CD4-positive, alpha-beta T cell (primary cell): ENCODE data around the gene CSRP1. TPM values are rescaled to one million over a fixed set of nuclear protein-coding genes. Genes with fewer than 3 reads are reported as not detected.

Experiments
- ATAC-seq: fragments of 200-7000 bp; cut with Tn5 transposase; one replicate; pipeline ENCODE4 v1.10.0; 2022; ENCODE audit warnings: mild to moderate bottlenecking; ENCODE audit not compliant: poor library complexity
- CTCF ChIA-PET: fragments of 350-600 bp; sonication (Branson Sonifier 250); formaldehyde crosslinking; loops from one replicate; lab custom pipeline; 2021; ENCODE audit warnings: antibody characterized with exemption, inconsistent platforms; lab: Charles Lee
- POLR2A ChIA-PET: fragments of 350-600 bp; sonication (Branson Sonifier 250); formaldehyde crosslinking; loops from one replicate; lab custom pipeline; 2021; ENCODE audit warnings: antibody characterized with exemption, inconsistent platforms; lab: Charles Lee
- DNase-seq, 14 experiments: peaks; one replicate each; pipeline ENCODE4 v3.0.0-alpha.2; 2013 to 2020; ENCODE audit warnings: mixed read lengths in 2 of 14
- H3K27ac ChIP-seq, 2 donors: one replicate each; pipeline versions ENCODE4 v1.5.1 to v1.7.0; 2013; ENCODE audit warnings: low read length in 2 of 2, low read depth in 1 of 2, mild to moderate bottlenecking in 1 of 2
- H3K27me3 ChIP-seq, 2 experiments: 1 replicate in 1 of 2; 2 replicates in 1 of 2; pipeline versions ENCODE4 v1.6.1 to v1.7.0; 2013; ENCODE audit warnings: low read length in 2 of 2, control low read depth in 1 of 2, mild to moderate bottlenecking in 1 of 2, moderate library complexity in 1 of 2; ENCODE audit not compliant: insufficient read depth in 2 of 2, control insufficient read depth in 1 of 2
- H3K36me3 ChIP-seq: one replicate; pipeline ENCODE4 v1.6.1; 2013; ENCODE audit warnings: low read length, control low read depth; ENCODE audit not compliant: insufficient read depth
- H3K4me1 ChIP-seq: one replicate; pipeline ENCODE4 v1.6.1; 2013; ENCODE audit warnings: low read length, control low read depth; ENCODE audit not compliant: insufficient read depth
- H3K4me3 ChIP-seq: one replicate; pipeline ENCODE4 v1.5.1; 2013; ENCODE audit warnings: mild to moderate bottlenecking, low read length, moderate library complexity
- H3K9me3 ChIP-seq, 2 experiments: 1 replicate in 1 of 2; 2 replicates in 1 of 2; pipeline versions ENCODE4 v1.6.1 to v1.7.0; 2013; ENCODE audit warnings: low read length in 2 of 2, mild to moderate bottlenecking in 2 of 2, control low read depth in 1 of 2, moderate library complexity in 1 of 2; ENCODE audit not compliant: control insufficient read depth in 1 of 2, insufficient read depth in 1 of 2
- H3K27ac Mint-ChIP-seq: one replicate; pipeline ENCODE4 v1.8.0; 2020; ENCODE audit warnings: mixed read lengths
- H3K27me3 Mint-ChIP-seq: one replicate; pipeline ENCODE4 v1.8.0; 2021; ENCODE audit warnings: mixed read lengths
- H3K36me3 Mint-ChIP-seq: one replicate; pipeline ENCODE4 v1.8.0; 2021; ENCODE audit warnings: low read depth, mixed read lengths
- H3K4me1 Mint-ChIP-seq: one replicate; pipeline ENCODE4 v1.8.0; 2021; ENCODE audit warnings: low read depth, mixed read lengths
- H3K4me3 Mint-ChIP-seq: one replicate; pipeline ENCODE4 v1.8.0; 2020; ENCODE audit warnings: mild to moderate bottlenecking, mixed read lengths
- H3K9me3 Mint-ChIP-seq: one replicate; pipeline ENCODE4 v1.8.0; 2020; ENCODE audit warnings: mixed read lengths
- CTCF ChIP-seq: fragments of 200-600 bp; IDR thresholded peaks from one replicate; pipeline ENCODE4 v1.8.0; 2022; ENCODE audit warnings: antibody characterized with exemption, mild to moderate bottlenecking
- intact Hi-C, 2 experiments: fragments of 100-400 bp; cut with DNase I in 1 of 2; cut with micrococcal nuclease in 1 of 2; formaldehyde crosslinking; loops; one replicate each; pipeline versions ENCODE4 v1.15.1 to v1.9.0; 2023 to 2025; cut with DNase I, micrococcal nuclease
- total RNA-seq, 174 experiments: library from RNA in 2 of 174; stranded (reverse) in 2 of 174; gene quantifications; one replicate each; pipeline ENCODE4 v1.2.3 and lab custom pipeline; 2021 to 2026

Gene CSRP1
- total RNA-seq, 2 experiments from 2014 or later, result 34.8 to 39.9 TPM

- intact Hi-C loops, result loop anchor here (1.0 to 2.0 kb wide), 2 partner anchors 32 to 64 kb away; no protein-coding TSS in a partner anchor
- peaks cover 0 to 2% of the 10 kb centered on the region in 2 experiments for H3K27me3 ChIP-seq
- no peak overlapping the region for H3K4me3 ChIP-seq
- ChIA-PET CTCF (interaction anchor here (1.4 to 2.0 kb wide), 2 partner anchors 20 to 64 kb away, joined by 4 read pairs; partner anchors contain the start of gene PHLDA3), POLR2A (no interaction called here)
- H3K27ac Mint-ChIP-seq, result no peak overlapping the region
- TF ChIP-seq CTCF, result no peak
- H3K4me1 ChIP-seq, result peaks cover 9% of the 10 kb centered on the region
- ATAC-seq (no peak), DNase-seq (no peak)
- no peaks in the 10 kb centered on the region for H3K9me3 ChIP-seq
- H3K4me1 Mint-ChIP-seq, result peaks cover 4% of the 10 kb centered on the region
- peaks cover 2% of the 10 kb centered on the region for H3K9me3 Mint-ChIP-seq
- no peaks in the 10 kb centered on the region for H3K36me3 ChIP-seq
- no peak overlapping the region for H3K4me3 Mint-ChIP-seq
- H3K27me3 Mint-ChIP-seq, result peaks cover 10% of the 10 kb centered on the region
- H3K27ac ChIP-seq, result no peak overlapping the region
- no peaks in the 10 kb centered on the region for H3K36me3 Mint-ChIP-seq
These were observed 57.9 kb downstream of the CSRP1 start for GRCh38 chr1:201448990-201449389.

GRCh38 chr1:201447903-201448871 is 58.7 kb downstream of the CSRP1 start:
- Histone ChIP-seq H3K36me3 (no peaks in the 10 kb centered on the region), H3K27ac (no peak overlapping the region), H3K27me3 (peaks cover 0 to 2% of the 10 kb centered on the region in 2 experiments), H3K4me3 (no peak overlapping the region), H3K9me3 (no peaks in the 10 kb centered on the region), H3K4me1 (peaks cover 9% of the 10 kb centered on the region)
- ChIA-PET POLR2A (interaction anchor here (0.5 to 1.8 kb wide), 2 partner anchors 65 to 74 kb away, joined by 3 to 4 read pairs; no protein-coding TSS in a partner anchor), CTCF (interaction anchor here (0.6 to 2.2 kb wide), 6 partner anchors 9 to 65 kb away, joined by 3 to 27 read pairs (median 6); partner anchors contain the start of genes CSRP1 and PHLDA3)
- H3K9me3 Mint-ChIP-seq, result peaks cover 1% of the 10 kb centered on the region
- H3K27me3 Mint-ChIP-seq, result peaks cover 10% of the 10 kb centered on the region
- H3K36me3 Mint-ChIP-seq, result no peaks in the 10 kb centered on the region
- no peak overlapping the region for H3K27ac Mint-ChIP-seq
- no peak overlapping the region for H3K4me3 Mint-ChIP-seq
- TF ChIP-seq CTCF, result peak; percentile 80
- DNase-seq (peak; percentile 36 to 77 (median 49)), ATAC-seq (peak; percentile 78)
- intact Hi-C loops, result loop anchor here (1.0 to 2.0 kb wide), 2 partner anchors 33 to 65 kb away; no protein-coding TSS in a partner anchor
- H3K4me1 Mint-ChIP-seq, result peaks cover 4% of the 10 kb centered on the region

GRCh38 chr1:201445310-201445709 is 61.6 kb downstream of the CSRP1 start:
- POLR2A ChIA-PET, result no interaction called here
- no peak for DNase-seq
- H3K9me3 Mint-ChIP-seq, result no peaks in the 10 kb centered on the region

More at GRCh38 chr1:201445310-201445709, 61.6 kb downstream of the CSRP1 start:
- H3K36me3 ChIP-seq, result no peaks in the 10 kb centered on the region
- H3K27me3 ChIP-seq, result peaks cover 0 to 2% of the 10 kb centered on the region in 2 experiments
- Mint-ChIP-seq H3K4me1 (peaks cover 4% of the 10 kb centered on the region), H3K27me3 (peaks cover 9% of the 10 kb centered on the region), H3K27ac (no peak overlapping the region), H3K36me3 (no peaks in the 10 kb centered on the region), H3K4me3 (no peak overlapping the region)
- peaks cover 9% of the 10 kb centered on the region for H3K4me1 ChIP-seq
- no peaks in the 10 kb centered on the region for H3K9me3 ChIP-seq
- intact Hi-C loops, result no loop called here
- no peak for TF ChIP-seq CTCF
- ATAC-seq, result no peak
- no peak overlapping the region for H3K4me3 ChIP-seq
- no peak overlapping the region for H3K27ac ChIP-seq
- CTCF ChIA-PET, result no interaction called here
